Aorta (tissue), 5 donors: ENCODE measurements around the gene RAB40AL. TPM values are rescaled to one million over a fixed set of nuclear protein-coding genes. Genes with fewer than 3 reads are reported as not detected.
"Not testable (repeated sequence)": the region's sequence is repeated elsewhere in the genome, so short reads cannot be mapped to it uniquely, and the experiment has no call there.

Experiments
- ATAC-seq: fragments of 200-7000 bp; cut with Tn5 transposase; one replicate; pipeline ENCODE4 v1.9.1; 2022; ENCODE audit warnings: moderate library complexity; ENCODE audit not compliant: low FRiP score
- DNase-seq, 2 donors: peaks; one replicate each; pipeline ENCODE4 v3.0.0-alpha.2; 2020
- H3K27ac ChIP-seq, 2 donors: one replicate each; pipeline ENCODE4 v1.5.1; 2013; ENCODE audit warnings: low read length in 2 of 2, mild to moderate bottlenecking in 2 of 2, moderate library complexity in 2 of 2, control low read depth in 1 of 2, inconsistent platforms in 1 of 2, low read depth in 1 of 2
- H3K27me3 ChIP-seq, 2 donors: one replicate each; pipeline ENCODE4 v1.6.1; 2013; ENCODE audit warnings: control low read depth in 1 of 2, low read length in 1 of 2, mild to moderate bottlenecking in 1 of 2, moderate library complexity in 1 of 2; ENCODE audit not compliant: insufficient read depth in 2 of 2, control insufficient read depth in 1 of 2
- H3K36me3 ChIP-seq, 2 donors: one replicate each; pipeline ENCODE4 v1.6.1; 2013; ENCODE audit warnings: control low read depth in 1 of 2, low read length in 1 of 2, mild to moderate bottlenecking in 1 of 2; ENCODE audit not compliant: insufficient read depth in 2 of 2, control insufficient read depth in 1 of 2
- H3K4me1 ChIP-seq, 2 donors: one replicate each; pipeline ENCODE4 v1.6.1; 2013; ENCODE audit warnings: low read length in 2 of 2, control low read depth in 1 of 2, mild to moderate bottlenecking in 1 of 2, moderate library complexity in 1 of 2; ENCODE audit not compliant: insufficient read depth in 2 of 2, control insufficient read depth in 1 of 2
- H3K4me3 ChIP-seq, 2 donors: one replicate each; pipeline ENCODE4 v1.5.1; 2013; ENCODE audit warnings: low read length in 2 of 2, control low read depth in 1 of 2, mild to moderate bottlenecking in 1 of 2
- H3K9me3 ChIP-seq: one replicate; pipeline ENCODE4 v1.6.1; 2013; ENCODE audit warnings: mild to moderate bottlenecking, low read length; ENCODE audit not compliant: control insufficient read depth
- WGBS, 2 donors: extraction: QIAGEN DNeasy Blood & Tissue Kit; methylation state at CpG; one replicate each; pipeline ENCODE4 v1.1.7; 2013; 5-methylcytosine and 5-hydroxymethylcytosine counted together
- intact Hi-C, 2 donors: fragments of 100-400 bp; cut with DNase I; formaldehyde crosslinking; loops; one replicate each; pipeline versions ENCODE4 v1.14.2 to v1.15.0; 2022
- polyA plus RNA-seq, 2 donors: library from polyadenylated mRNA; stranded (reverse); fragments of 200-250 nt; gene quantifications; one replicate each; pipeline ENCODE4 v1.2.3, GENCODE V29; 2013
- total RNA-seq, 2 donors: library from RNA; stranded (reverse); fragmentation: NEBNext Ultra II Directional; extraction: Animal tissue kit (Norgen Biotek cat#: 25700); gene quantifications; one replicate each; pipeline ENCODE4 v1.2.1, GENCODE V29; 2021
- donor health status: healthy with polysubstance abuse.
- donor health status: Bipolar disorder and iron deficiency.
- donor health status: DM: no; HTN: no; CAD: no.
- donor health status: DM: no; HTN: no; CAD: no.
- donor health status: DM: yes; HTN: yes; CAD: no.

The RAB40AL gene
- total and polyA plus RNA-seq, 4 donors = 0.18 to 2.9 (median 1.1) TPM; not detected in 1

- Histone ChIP-seq H3K27me3 (no peaks in the 10 kb centered on the region), H3K4me3 (no peak overlapping the region), H3K27ac (no peak overlapping the region), H3K9me3 (no peaks in the 10 kb centered on the region), H3K36me3 (no peaks in the 10 kb centered on the region), H3K4me1 (no peaks in the 10 kb centered on the region)
- ATAC-seq = no peak
- intact Hi-C loops = no loop called here
- WGBS, 2 donors = 64 to 75% methylated on average over 2 of the region's 2 CpGs
- DNase-seq = no peak
These were observed 20.7 kb downstream of the RAB40AL start for GRCh38 chrX:102957751-102958150.

GRCh38 chrX:102958794-102959193, 21.7 kb downstream of the RAB40AL start:
- Histone ChIP-seq H3K27ac (no peak overlapping the region), H3K4me1 (no peaks in the 10 kb centered on the region), H3K36me3 (no peaks in the 10 kb centered on the region), H3K9me3 (no peaks in the 10 kb centered on the region), H3K4me3 (no peak overlapping the region), H3K27me3 (no peaks in the 10 kb centered on the region)
- no peak for DNase-seq
- WGBS, 2 donors = 58 to 75% methylated on average over 5 of the region's 5 CpGs
- intact Hi-C loops = no loop called here
- ATAC-seq = no peak

- 66 to 71% methylated on average over 4 of the region's 4 CpGs for WGBS, 2 donors
- no peaks in the 10 kb centered on the region for H3K4me1 ChIP-seq
- H3K9me3 ChIP-seq = no peaks in the 10 kb centered on the region
- ATAC-seq (no peak), DNase-seq (no peak)
- no peaks in the 10 kb centered on the region for H3K27me3 ChIP-seq
- H3K4me3 ChIP-seq = no peak overlapping the region
- no peak overlapping the region for H3K27ac ChIP-seq
- intact Hi-C loops = no loop called here
- no peaks in the 10 kb centered on the region for H3K36me3 ChIP-seq
These were observed 22.4 kb downstream of the RAB40AL start for GRCh38 chrX:102959471-102959870.

- H3K36me3 ChIP-seq = no peaks in the 10 kb centered on the region
- H3K27me3 ChIP-seq = no peaks in the 10 kb centered on the region
- H3K4me1 ChIP-seq = no peaks in the 10 kb centered on the region
- DNase-seq (no peak), ATAC-seq (no peak)
- 38 to 79% methylated on average over 1 of the region's 1 CpG for WGBS, 2 donors
- no peak overlapping the region for H3K27ac ChIP-seq
- intact Hi-C loops = no loop called here
- H3K9me3 ChIP-seq = no peaks in the 10 kb centered on the region
- no peak overlapping the region for H3K4me3 ChIP-seq
These were observed 26.9 kb downstream of the RAB40AL start for GRCh38 chrX:102963955-102964354.

GRCh38 chrX:102964940-102965339, 27.9 kb downstream of the RAB40AL start:
- H3K4me1 ChIP-seq = no peaks in the 10 kb centered on the region
- intact Hi-C loops = no loop called here
- no peak for DNase-seq
- no peak overlapping the region for H3K27ac ChIP-seq
- H3K27me3 ChIP-seq = no peaks in the 10 kb centered on the region
- no peaks in the 10 kb centered on the region for H3K9me3 ChIP-seq
- no peak for ATAC-seq
- 12 to 26% methylated on average over 1 of the region's 1 CpG for WGBS, 2 donors
- H3K36me3 ChIP-seq = no peaks in the 10 kb centered on the region
- H3K4me3 ChIP-seq = no peak overlapping the region

GRCh38 chrX:102966701-102967100, 29.6 kb downstream of the RAB40AL start:
- H3K4me3 ChIP-seq = no peak overlapping the region
- WGBS, 2 donors = 75 to 78% methylated on average over 3 of the region's 3 CpGs
- no peaks in the 10 kb centered on the region for H3K36me3 ChIP-seq
- DNase-seq (no peak), ATAC-seq (no peak)
- H3K9me3 ChIP-seq = peaks cover 1% of the 10 kb centered on the region
- no peak overlapping the region for H3K27ac ChIP-seq
- intact Hi-C loops = no loop called here
- H3K4me1 ChIP-seq = no peaks in the 10 kb centered on the region
- no peaks in the 10 kb centered on the region for H3K27me3 ChIP-seq

- no peak for ATAC-seq
- H3K27ac ChIP-seq = no peak overlapping the region
- intact Hi-C loops = no loop called here
- DNase-seq = no peak
- H3K9me3 ChIP-seq = peaks cover 1% of the 10 kb centered on the region
- 95 to 98% methylated on average over 2 of the region's 2 CpGs for WGBS, 2 donors
- no peaks in the 10 kb centered on the region for H3K4me1 ChIP-seq
- no peaks in the 10 kb centered on the region for H3K27me3 ChIP-seq
- H3K36me3 ChIP-seq = no peaks in the 10 kb centered on the region
- H3K4me3 ChIP-seq = no peak overlapping the region
These were observed 31.1 kb downstream of the RAB40AL start for GRCh38 chrX:102968216-102968615.

- ATAC-seq, H3K4me3 ChIP-seq, intact Hi-C loops: not testable (repeated sequence)
These were observed 34.5 kb downstream of the RAB40AL start for GRCh38 chrX:102971536-102971935.

GRCh38 chrX:102975016-102975415, 37.9 kb downstream of the RAB40AL start:
- Histone ChIP-seq H3K36me3 (no peaks in the 10 kb centered on the region), H3K9me3 (peaks cover 1% of the 10 kb centered on the region), H3K27ac (no peak overlapping the region), H3K4me1 (no peaks in the 10 kb centered on the region), H3K27me3 (no peaks in the 10 kb centered on the region), H3K4me3 (no peak overlapping the region)
- intact Hi-C loops = no loop called here
- DNase-seq (no peak), ATAC-seq (no peak)
- WGBS, 2 donors = 86 to 94% methylated on average over 2 of the region's 2 CpGs

More at GRCh38 chrX:102971536-102971935, 34.5 kb downstream of the RAB40AL start:
- not testable (repeated sequence) for H3K36me3 ChIP-seq, DNase-seq, H3K27me3 ChIP-seq, H3K27ac ChIP-seq, H3K9me3 ChIP-seq, H3K4me1 ChIP-seq
